HUES48 (cell line): ENCODE data around the gene NCLN.
"Not testable (repeated sequence)": the region's sequence is repeated elsewhere in the genome, so short reads cannot be mapped to it uniquely, and the experiment has no call there.

Experiments
- H3K27ac ChIP-seq: one replicate; pipeline ENCODE4 v1.7.0; 2013; ENCODE audit warnings: low read depth, low read length, inconsistent platforms
- H3K27me3 ChIP-seq: 2 replicates; pipeline ENCODE4 v1.6.1; 2013; ENCODE audit warnings: mild to moderate bottlenecking, low read length; ENCODE audit not compliant: control insufficient read depth, insufficient read depth
- H3K36me3 ChIP-seq: 2 replicates; pipeline ENCODE4 v1.6.1; 2013; ENCODE audit warnings: low read length; ENCODE audit not compliant: control insufficient read depth, insufficient read depth
- H3K4me1 ChIP-seq: 2 replicates; pipeline ENCODE4 v1.6.1; 2013; ENCODE audit warnings: mild to moderate bottlenecking, low read length; ENCODE audit not compliant: control insufficient read depth, insufficient read depth
- H3K4me3 ChIP-seq: 2 replicates; pipeline ENCODE4 v1.5.1; 2013; ENCODE audit warnings: mild to moderate bottlenecking, low read depth, low read length
- H3K9ac ChIP-seq: 2 replicates; pipeline ENCODE4 v1.6.1; 2013; ENCODE audit warnings: mild to moderate bottlenecking, low read depth, low read length, moderate library complexity
- H3K9me3 ChIP-seq: 2 replicates; pipeline ENCODE4 v1.6.1; 2013; ENCODE audit warnings: low read length; ENCODE audit not compliant: control insufficient read depth, insufficient read depth

Gene NCLN

GRCh38 chr19:3148503-3148902, 37.2 kb upstream of the NCLN start:
- H3K9me3 ChIP-seq, result no peaks in the 10 kb centered on the region
- H3K9ac ChIP-seq, result no peak overlapping the region
- no peak overlapping the region for H3K27ac ChIP-seq
- H3K36me3 ChIP-seq, result no peaks in the 10 kb centered on the region
- no peaks in the 10 kb centered on the region for H3K4me1 ChIP-seq
- no peaks in the 10 kb centered on the region for H3K27me3 ChIP-seq
- H3K4me3 ChIP-seq, result no peak overlapping the region

GRCh38 chr19:3149089-3149488, 36.6 kb upstream of the NCLN start:
- H3K4me3 ChIP-seq, result no peak overlapping the region
- no peaks in the 10 kb centered on the region for H3K9me3 ChIP-seq
- H3K4me1 ChIP-seq, result no peaks in the 10 kb centered on the region
- no peaks in the 10 kb centered on the region for H3K27me3 ChIP-seq
- H3K9ac ChIP-seq, result no peak overlapping the region
- no peak overlapping the region for H3K27ac ChIP-seq
- no peaks in the 10 kb centered on the region for H3K36me3 ChIP-seq

- H3K27ac ChIP-seq, result no peak overlapping the region
- H3K4me3 ChIP-seq, result no peak overlapping the region
- no peak overlapping the region for H3K9ac ChIP-seq
- H3K9me3 ChIP-seq, result no peaks in the 10 kb centered on the region
- no peaks in the 10 kb centered on the region for H3K36me3 ChIP-seq
- no peaks in the 10 kb centered on the region for H3K4me1 ChIP-seq
- no peaks in the 10 kb centered on the region for H3K27me3 ChIP-seq
Measured at GRCh38 chr19:3149526-3150505, 35.9 kb upstream of the NCLN start.

- Histone ChIP-seq H3K4me3 (no peak overlapping the region), H3K27me3 (no peaks in the 10 kb centered on the region), H3K9ac (no peak overlapping the region), H3K9me3 (no peaks in the 10 kb centered on the region), H3K4me1 (no peaks in the 10 kb centered on the region), H3K36me3 (no peaks in the 10 kb centered on the region), H3K27ac (no peak overlapping the region)
Measured at GRCh38 chr19:3150739-3151329, 34.9 kb upstream of the NCLN start.

GRCh38 chr19:3151563-3152418, 33.9 kb upstream of the NCLN start:
- Histone ChIP-seq H3K27ac (no peak overlapping the region), H3K36me3 (no peaks in the 10 kb centered on the region), H3K27me3 (no peaks in the 10 kb centered on the region), H3K4me1 (no peaks in the 10 kb centered on the region), H3K9me3 (no peaks in the 10 kb centered on the region), H3K9ac (no peak overlapping the region), H3K4me3 (no peak overlapping the region)

GRCh38 chr19:3152419-3152780, 33.3 kb upstream of the NCLN start:
- H3K36me3 ChIP-seq, result no peaks in the 10 kb centered on the region
- no peak overlapping the region for H3K9ac ChIP-seq
- no peak overlapping the region for H3K27ac ChIP-seq
- H3K9me3 ChIP-seq, result no peaks in the 10 kb centered on the region
- no peak overlapping the region for H3K4me3 ChIP-seq
- no peaks in the 10 kb centered on the region for H3K27me3 ChIP-seq
- H3K4me1 ChIP-seq, result no peaks in the 10 kb centered on the region

GRCh38 chr19:3153286-3154230, 32.2 kb upstream of the NCLN start:
- Histone ChIP-seq H3K27ac (no peak overlapping the region), H3K27me3 (no peaks in the 10 kb centered on the region), H3K9ac (no peak overlapping the region), H3K4me3 (no peak overlapping the region), H3K36me3 (no peaks in the 10 kb centered on the region), H3K9me3 (no peaks in the 10 kb centered on the region), H3K4me1 (no peaks in the 10 kb centered on the region)

GRCh38 chr19:3154447-3154846, 31.3 kb upstream of the NCLN start:
- H3K36me3 ChIP-seq, H3K9ac ChIP-seq, H3K4me1 ChIP-seq, H3K4me3 ChIP-seq, H3K9me3 ChIP-seq, H3K27me3 ChIP-seq, H3K27ac ChIP-seq: not testable (repeated sequence)

GRCh38 chr19:3154957-3155736, 30.6 kb upstream of the NCLN start:
- no peak overlapping the region for H3K4me3 ChIP-seq
- no peaks in the 10 kb centered on the region for H3K36me3 ChIP-seq
- H3K4me1 ChIP-seq, result no peaks in the 10 kb centered on the region
- H3K27me3 ChIP-seq, result no peaks in the 10 kb centered on the region
- H3K9me3 ChIP-seq, result no peaks in the 10 kb centered on the region
- no peak overlapping the region for H3K9ac ChIP-seq
- no peak overlapping the region for H3K27ac ChIP-seq
